Natural killer cell (primary cell): Measurements from ENCODE around the gene EVI5L. TPM values are rescaled to one million over a fixed set of nuclear protein-coding genes. Genes with fewer than 3 reads are reported as not detected.
A peak's percentile ranks its signal among the peaks of the same experiment; 100 is the strongest.

Experiments used
- ATAC-seq, 3 donors: fragments of 150-1000 bp in 2 of 3; fragments of 200-7000 bp in 1 of 3; cut with Tn5 transposase; 1 replicate in 1 of 3; 2 replicates in 2 of 3; pipeline ENCODE4 v1.10.0; 2021; ENCODE audit warnings: mild to moderate bottlenecking in 2 of 3, moderate library complexity in 2 of 3
- DNase-seq, 2 donors: peaks; one replicate each; pipeline versions ENCODE4 v3.0.0 to v3.0.0-alpha.2; 2013 to 2021; ENCODE audit warnings: mixed read lengths in 1 of 2
- H3K27ac ChIP-seq: one replicate; pipeline ENCODE4 v1.5.1; 2013; ENCODE audit warnings: mild to moderate bottlenecking, low read length
- H3K27me3 ChIP-seq: one replicate; pipeline ENCODE4 v1.6.1; 2013; ENCODE audit warnings: low read length; ENCODE audit not compliant: control insufficient read depth, insufficient read depth
- H3K36me3 ChIP-seq: one replicate; pipeline ENCODE4 v1.6.1; 2013; ENCODE audit warnings: low read length; ENCODE audit not compliant: control insufficient read depth, insufficient read depth
- H3K4me1 ChIP-seq: one replicate; pipeline ENCODE4 v1.6.1; 2013; ENCODE audit warnings: low read length; ENCODE audit not compliant: control insufficient read depth, insufficient read depth
- H3K4me3 ChIP-seq: one replicate; pipeline ENCODE4 v1.5.1; 2013; ENCODE audit warnings: low read length
- H3K9me3 ChIP-seq: one replicate; pipeline ENCODE4 v1.6.1; 2013; ENCODE audit warnings: low read length; ENCODE audit not compliant: control insufficient read depth, insufficient read depth
- H3K27ac Mint-ChIP-seq, 2 donors: one replicate each; pipeline ENCODE4 v1.8.0; 2022; ENCODE audit warnings: mild to moderate bottlenecking in 2 of 2, mixed read lengths in 2 of 2, moderate library complexity in 1 of 2
- H3K27me3 Mint-ChIP-seq, 2 donors: one replicate each; pipeline ENCODE4 v1.8.0; 2022; ENCODE audit warnings: low read depth in 2 of 2, mixed read lengths in 2 of 2
- H3K36me3 Mint-ChIP-seq: one replicate; pipeline ENCODE4 v1.8.0; 2022; ENCODE audit warnings: mixed read lengths
- H3K4me1 Mint-ChIP-seq, 2 donors: one replicate each; pipeline ENCODE4 v1.8.0; 2022; ENCODE audit warnings: mixed read lengths in 2 of 2
- H3K4me3 Mint-ChIP-seq: one replicate; pipeline ENCODE4 v1.8.0; 2022; ENCODE audit warnings: mild to moderate bottlenecking, moderate library complexity, mixed read lengths
- H3K9me3 Mint-ChIP-seq, 2 donors: one replicate each; pipeline ENCODE4 v1.8.0; 2022; ENCODE audit warnings: mixed read lengths in 2 of 2
- WGBS: methylation state at CpG from one replicate; pipeline ENCODE4 v1.1.7; 2013; ENCODE audit warnings: missing lambda C conversion rate; ENCODE audit not compliant: insufficient coverage; 5-methylcytosine and 5-hydroxymethylcytosine counted together
- intact Hi-C: fragments of 100-400 bp; cut with micrococcal nuclease; formaldehyde crosslinking; loops from one replicate; pipeline ENCODE4 v1.14.2; 2022
- total RNA-seq, 4 donors: library from RNA; stranded (reverse); fragments of 120-200 nt in 1 of 4; gene quantifications; one replicate each; pipeline versions ENCODE4 v1.2.3 to v1.2.4, GENCODE V29; 2013 to 2022
- TF ChIP-seq, protein P1 (sequence below): fragments of 200-600 bp; IDR thresholded peaks from one replicate; pipeline ENCODE4 v1.8.0; 2022; ENCODE audit warnings: antibody characterized with exemption

Gene EVI5L
- total RNA-seq, 3 donors from 2014 or later (not counting 1 experiment from before 2014, with no cell fraction given) = 9.6 to 13.5 (median 11.3) TPM

- no peaks in the 10 kb centered on the region for H3K4me1 Mint-ChIP-seq
- H3K27me3 ChIP-seq = peaks cover 2% of the 10 kb centered on the region
- TF ChIP-seq, protein P1, sequence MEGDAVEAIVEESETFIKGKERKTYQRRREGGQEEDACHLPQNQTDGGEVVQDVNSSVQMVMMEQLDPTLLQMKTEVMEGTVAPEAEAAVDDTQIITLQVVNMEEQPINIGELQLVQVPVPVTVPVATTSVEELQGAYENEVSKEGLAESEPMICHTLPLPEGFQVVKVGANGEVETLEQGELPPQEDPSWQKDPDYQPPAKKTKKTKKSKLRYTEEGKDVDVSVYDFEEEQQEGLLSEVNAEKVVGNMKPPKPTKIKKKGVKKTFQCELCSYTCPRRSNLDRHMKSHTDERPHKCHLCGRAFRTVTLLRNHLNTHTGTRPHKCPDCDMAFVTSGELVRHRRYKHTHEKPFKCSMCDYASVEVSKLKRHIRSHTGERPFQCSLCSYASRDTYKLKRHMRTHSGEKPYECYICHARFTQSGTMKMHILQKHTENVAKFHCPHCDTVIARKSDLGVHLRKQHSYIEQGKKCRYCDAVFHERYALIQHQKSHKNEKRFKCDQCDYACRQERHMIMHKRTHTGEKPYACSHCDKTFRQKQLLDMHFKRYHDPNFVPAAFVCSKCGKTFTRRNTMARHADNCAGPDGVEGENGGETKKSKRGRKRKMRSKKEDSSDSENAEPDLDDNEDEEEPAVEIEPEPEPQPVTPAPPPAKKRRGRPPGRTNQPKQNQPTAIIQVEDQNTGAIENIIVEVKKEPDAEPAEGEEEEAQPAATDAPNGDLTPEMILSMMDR = no peak
- H3K36me3 ChIP-seq = no peaks in the 10 kb centered on the region
- H3K4me1 ChIP-seq = peaks cover 6% of the 10 kb centered on the region
- no peak for DNase-seq
- H3K4me3 Mint-ChIP-seq = no peak overlapping the region
- ATAC-seq = no peak
- no peak overlapping the region for H3K4me3 ChIP-seq
- 77% methylated on average over 5 of the region's 8 CpGs for WGBS
- peaks cover 14 to 18% of the 10 kb centered on the region in 2 donors for H3K27me3 Mint-ChIP-seq
- H3K27ac Mint-ChIP-seq = no peak overlapping the region
- intact Hi-C loops = no loop called here
- H3K9me3 Mint-ChIP-seq = peaks cover 0 to 3% of the 10 kb centered on the region in 2 donors
- peaks cover 3% of the 10 kb centered on the region for H3K9me3 ChIP-seq
- H3K27ac ChIP-seq = no peak overlapping the region
- no peaks in the 10 kb centered on the region for H3K36me3 Mint-ChIP-seq
These were observed 34.4 kb upstream of the EVI5L start for GRCh38 chr19:7795555-7796161.

DNA sequence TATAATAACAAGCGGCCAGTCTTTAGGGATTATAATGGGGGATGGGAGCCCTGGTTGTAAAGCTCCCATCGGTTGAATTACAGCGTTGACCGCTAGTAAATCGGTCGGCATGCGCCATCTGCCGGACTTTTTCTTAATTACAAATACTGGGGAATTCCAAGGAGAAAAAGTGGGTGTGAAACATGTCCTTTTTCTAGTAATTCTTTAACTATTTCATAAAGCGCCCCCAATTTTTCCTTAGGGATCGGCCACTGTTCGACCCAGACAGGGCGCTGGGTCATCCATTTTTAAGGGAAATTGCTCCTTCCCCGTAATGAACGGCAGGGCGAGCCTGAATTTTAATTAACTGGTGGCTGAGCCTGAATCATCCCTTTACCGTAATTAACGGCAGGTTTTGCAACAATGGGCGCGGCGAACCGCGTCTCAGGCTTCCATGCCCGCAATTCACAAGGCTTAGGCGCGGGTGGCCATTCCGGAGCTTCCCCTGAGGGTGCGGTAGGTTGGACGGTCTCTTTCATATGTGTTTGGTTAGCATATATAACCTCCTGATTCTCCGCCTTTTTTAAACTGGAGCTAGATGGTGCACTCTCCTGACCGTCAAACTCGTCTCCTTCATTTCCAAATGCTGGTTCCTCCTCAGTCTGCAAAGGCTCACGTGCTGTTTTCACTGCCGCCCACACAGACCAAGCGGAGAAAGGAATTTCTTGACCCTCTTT, 30.2 kb upstream of the EVI5L start:
- TF ChIP-seq, protein P1 = peak; percentile 65
- Mint-ChIP-seq H3K27me3 (peaks cover 7 to 25% of the 10 kb centered on the region in 2 donors), H3K27ac (no peak overlapping the region), H3K4me3 (no peak overlapping the region), H3K4me1 (no peaks in the 10 kb centered on the region), H3K9me3 (no peaks in the 10 kb centered on the region), H3K36me3 (no peaks in the 10 kb centered on the region)
- Histone ChIP-seq H3K4me3 (no peak overlapping the region), H3K4me1 (peaks cover 6% of the 10 kb centered on the region), H3K36me3 (no peaks in the 10 kb centered on the region), H3K9me3 (peaks cover 6% of the 10 kb centered on the region), H3K27me3 (peaks cover 2% of the 10 kb centered on the region), H3K27ac (no peak overlapping the region)
- ATAC-seq (peak in 2 of 3 donors; percentile 49 to 66), DNase-seq (peak in 1 of 2 donors; percentile 81)
- intact Hi-C loops = loop anchor here (1.0 to 5.0 kb wide), 3 partner anchors 147 to 697 kb away; no protein-coding TSS in a partner anchor
- 4% methylated on average over 33 of the region's 34 CpGs for WGBS

GRCh38 chr19:7801020-7801570, 28.9 kb upstream of the EVI5L start:
- no peak for DNase-seq
- intact Hi-C loops = loop anchor here (5.0 kb wide), 1 partner anchor 444 kb away; no protein-coding TSS in a partner anchor
- Mint-ChIP-seq H3K36me3 (no peaks in the 10 kb centered on the region), H3K4me1 (no peaks in the 10 kb centered on the region), H3K4me3 (no peak overlapping the region), H3K9me3 (no peaks in the 10 kb centered on the region), H3K27ac (no peak overlapping the region), H3K27me3 (peaks cover 7 to 25% of the 10 kb centered on the region in 2 donors)
- no peak for ATAC-seq
- 90% methylated on average over 17 of the region's 17 CpGs for WGBS
- Histone ChIP-seq H3K27me3 (peaks cover 2% of the 10 kb centered on the region), H3K9me3 (peaks cover 6% of the 10 kb centered on the region), H3K27ac (no peak overlapping the region), H3K36me3 (no peaks in the 10 kb centered on the region), H3K4me1 (peaks cover 6% of the 10 kb centered on the region), H3K4me3 (no peak overlapping the region)
- TF ChIP-seq, protein P1 = no peak
